Stomach smooth muscle (tissue), 2 donors: ENCODE results near the gene CISH.

ENCODE experiments used
- H3K27ac ChIP-seq: one replicate; pipeline ENCODE4 v1.7.0; 2013; ENCODE audit warnings: mild to moderate bottlenecking, low read length, inconsistent platforms
- H3K27me3 ChIP-seq, 2 donors: one replicate each; pipeline ENCODE4 v1.7.0; 2013; ENCODE audit warnings: low read length in 2 of 2; ENCODE audit not compliant: insufficient read depth in 2 of 2, control insufficient read depth in 1 of 2
- H3K36me3 ChIP-seq, 2 donors: one replicate each; pipeline ENCODE4 v1.7.0; 2013; ENCODE audit warnings: low read length in 2 of 2; ENCODE audit not compliant: control insufficient read depth in 2 of 2, insufficient read depth in 2 of 2
- H3K4me1 ChIP-seq: one replicate; pipeline ENCODE4 v1.7.0; 2013; ENCODE audit warnings: low read length; ENCODE audit not compliant: control insufficient read depth, insufficient read depth
- H3K4me3 ChIP-seq, 2 donors: one replicate each; pipeline ENCODE4 v1.7.0; 2013; ENCODE audit warnings: low read length in 2 of 2
- H3K9ac ChIP-seq, 2 donors: one replicate each; pipeline ENCODE4 v1.7.0; 2013; ENCODE audit warnings: low read length in 2 of 2, mild to moderate bottlenecking in 1 of 2
- H3K9me3 ChIP-seq, 2 donors: one replicate each; pipeline ENCODE4 v1.7.0; 2013; ENCODE audit warnings: low read length in 2 of 2; ENCODE audit not compliant: control insufficient read depth in 2 of 2
- donor health status: healthy.
- donor health status: Pancreatic carcinoma.

CISH gene

GRCh38 chr3:50594253-50594785, 17.3 kb downstream of the CISH start:
- no peak overlapping the region for H3K27ac ChIP-seq
- no peaks in the 10 kb centered on the region for H3K27me3 ChIP-seq
- H3K4me1 ChIP-seq, result peaks cover 18% of the 10 kb centered on the region
- H3K9ac ChIP-seq, result no peak overlapping the region
- no peaks in the 10 kb centered on the region for H3K9me3 ChIP-seq
- no peaks in the 10 kb centered on the region for H3K36me3 ChIP-seq
- no peak overlapping the region for H3K4me3 ChIP-seq

GRCh38 chr3:50592568-50592967, 19.0 kb downstream of the CISH start:
- no peak overlapping the region for H3K9ac ChIP-seq
- no peak overlapping the region for H3K27ac ChIP-seq

GRCh38 chr3:50591196-50591741, 20.3 kb downstream of the CISH start:
- Histone ChIP-seq H3K4me3 (no peak overlapping the region), H3K27me3 (no peaks in the 10 kb centered on the region), H3K9ac (no peak overlapping the region), H3K27ac (no peak overlapping the region), H3K9me3 (no peaks in the 10 kb centered on the region), H3K36me3 (no peaks in the 10 kb centered on the region), H3K4me1 (peaks cover 15% of the 10 kb centered on the region)

More at GRCh38 chr3:50592568-50592967, 19.0 kb downstream of the CISH start:
- H3K27me3 ChIP-seq, result no peaks in the 10 kb centered on the region
- H3K36me3 ChIP-seq, result no peaks in the 10 kb centered on the region
- H3K9me3 ChIP-seq, result no peaks in the 10 kb centered on the region
- no peak overlapping the region for H3K4me3 ChIP-seq
- peaks cover 15% of the 10 kb centered on the region for H3K4me1 ChIP-seq

- peaks cover 0 to 2% of the 10 kb centered on the region in 2 donors for H3K36me3 ChIP-seq
- no peak overlapping the region for H3K4me3 ChIP-seq
- no peak overlapping the region for H3K9ac ChIP-seq
- H3K4me1 ChIP-seq, result peaks cover 10% of the 10 kb centered on the region
- no peaks in the 10 kb centered on the region for H3K27me3 ChIP-seq
- no peaks in the 10 kb centered on the region for H3K9me3 ChIP-seq
- H3K27ac ChIP-seq, result no peak overlapping the region
Measured at GRCh38 chr3:50588759-50589433, 22.7 kb downstream of the CISH start.

- Histone ChIP-seq H3K27ac (no peak overlapping the region), H3K27me3 (no peaks in the 10 kb centered on the region), H3K36me3 (peaks cover 0 to 2% of the 10 kb centered on the region in 2 donors), H3K4me3 (no peak overlapping the region), H3K4me1 (peaks cover 10% of the 10 kb centered on the region), H3K9me3 (no peaks in the 10 kb centered on the region), H3K9ac (no peak overlapping the region)
Measured at GRCh38 chr3:50587806-50588758, 23.5 kb downstream of the CISH start.

- Histone ChIP-seq H3K36me3 (peaks cover 0 to 6% of the 10 kb centered on the region in 2 donors), H3K4me3 (no peak overlapping the region), H3K9ac (peak overlapping the region in 1 of 2 donors; percentile 36), H3K27ac (no peak overlapping the region), H3K4me1 (peaks cover 3% of the 10 kb centered on the region), H3K27me3 (no peaks in the 10 kb centered on the region), H3K9me3 (no peaks in the 10 kb centered on the region)
Measured at GRCh38 chr3:50587373-50587772, 24.2 kb downstream of the CISH start.

GRCh38 chr3:50586763-50587070, 24.9 kb downstream of the CISH start:
- Histone ChIP-seq H3K4me1 (peaks cover 3% of the 10 kb centered on the region), H3K27ac (no peak overlapping the region)

GRCh38 chr3:50585919-50586762, 25.4 kb downstream of the CISH start:
- Histone ChIP-seq H3K27ac (no peak overlapping the region), H3K4me1 (peaks cover 3% of the 10 kb centered on the region), H3K36me3 (peaks cover 6 to 9% of the 10 kb centered on the region in 2 donors), H3K27me3 (no peaks in the 10 kb centered on the region), H3K4me3 (no peak overlapping the region), H3K9me3 (no peaks in the 10 kb centered on the region), H3K9ac (no peak overlapping the region)

More at GRCh38 chr3:50586763-50587070, 24.9 kb downstream of the CISH start:
- H3K4me3 ChIP-seq, result no peak overlapping the region
- no peaks in the 10 kb centered on the region for H3K27me3 ChIP-seq
- peaks cover 2 to 6% of the 10 kb centered on the region in 2 donors for H3K36me3 ChIP-seq
- H3K9me3 ChIP-seq, result no peaks in the 10 kb centered on the region
- no peak overlapping the region for H3K9ac ChIP-seq

- no peaks in the 10 kb centered on the region for H3K27me3 ChIP-seq
- peaks cover 3% of the 10 kb centered on the region for H3K4me1 ChIP-seq
- H3K36me3 ChIP-seq, result peaks cover 8 to 16% of the 10 kb centered on the region in 2 donors
- H3K9ac ChIP-seq, result no peak overlapping the region
- H3K4me3 ChIP-seq, result no peak overlapping the region
- H3K27ac ChIP-seq, result no peak overlapping the region
- H3K9me3 ChIP-seq, result no peaks in the 10 kb centered on the region
Measured at GRCh38 chr3:50584391-50584790, 27.2 kb downstream of the CISH start.

- Histone ChIP-seq H3K27me3 (no peaks in the 10 kb centered on the region), H3K4me1 (peaks cover 3% of the 10 kb centered on the region), H3K27ac (no peak overlapping the region), H3K9ac (no peak overlapping the region), H3K4me3 (no peak overlapping the region), H3K9me3 (no peaks in the 10 kb centered on the region), H3K36me3 (peaks cover 10 to 20% of the 10 kb centered on the region in 2 donors)
Measured at GRCh38 chr3:50583897-50584296, 27.7 kb downstream of the CISH start.
